ENCODE results near the gene CCDC9B. TPM values are rescaled to one million over a fixed set of nuclear protein-coding genes. Genes with fewer than 3 reads are reported as not detected.

Gene CCDC9B
- total RNA-seq, 2 experiments from 2014 or later: 1.4 to 2.3 TPM

- Mint-ChIP-seq H3K27ac (no peak within 1 kb of the TSS), H3K9me3 (no peaks in the 10 kb centered on the region), H3K4me1 (ENCODE audit: low read depth) (no peaks in the 10 kb centered on the region), H3K27me3 (peaks cover 24% of the 10 kb centered on the region), H3K4me3 (peak within 1 kb of the TSS; percentile 58), H3K36me3 (ENCODE audit: low read depth) (no peaks in the 10 kb centered on the region)
- no peak for TF ChIP-seq CTCF (IDR thresholded peaks at IDR 0.05)
- intact Hi-C loops (cut with micrococcal nuclease): no loop called here
- ChIA-PET CTCF (interaction anchor here (0.6 to 4.0 kb wide), 10 partner anchors 9 to 244 kb away, joined by 3 to 44 read pairs (median 4); partner anchors contain the start of genes PLCB2 and SRP14), POLR2A (interaction anchor here (0.6 to 1.9 kb wide), 3 partner anchors 8 to 26 kb away, joined by 3 to 5 read pairs (median 4); no protein-coding TSS in a partner anchor)
- peak; percentile 64 for ATAC-seq
- DNase-seq: peak; percentile 45
Observed at GRCh38 chr15:40282869-40283614, 57.7 kb downstream of the CCDC9B start, which contains the start of gene ANKRD63. Gene ANKRD63, minus strand, starts transcription at chr15:40283064. Its CDS starts 478 bp downstream, at chr15:40282586.

GRCh38 chr15:40282147-40282868 is 58.4 kb downstream of the CCDC9B start:
- TF ChIP-seq CTCF (IDR thresholded peaks at IDR 0.05): peak; percentile 66
- H3K36me3 Mint-ChIP-seq (ENCODE audit: low read depth): no peaks in the 10 kb centered on the region
- H3K4me3 Mint-ChIP-seq: peak overlapping the region; percentile 58
- no peaks in the 10 kb centered on the region for H3K9me3 Mint-ChIP-seq
- no peaks in the 10 kb centered on the region for H3K4me1 Mint-ChIP-seq (ENCODE audit: low read depth)
- ChIA-PET CTCF (interaction anchor here (0.7 to 4.0 kb wide), 8 partner anchors 8 to 65 kb away, joined by 3 to 44 read pairs (median 4); partner anchors contain the start of gene PLCB2), POLR2A (interaction anchor here (1.9 kb wide), 1 partner anchor 25 kb away, joined by 5 read pairs; no protein-coding TSS in a partner anchor)
- no peak overlapping the region for H3K27ac Mint-ChIP-seq
- DNase-seq (peak; percentile 62), ATAC-seq (peak; percentile 71)
- intact Hi-C loops (cut with micrococcal nuclease): no loop called here
- H3K27me3 Mint-ChIP-seq: peaks cover 25% of the 10 kb centered on the region

GRCh38 chr15:40281801-40282146 is 59.0 kb downstream of the CCDC9B start:
- no peaks in the 10 kb centered on the region for H3K9me3 Mint-ChIP-seq
- H3K27ac Mint-ChIP-seq: no peak overlapping the region
- CTCF ChIA-PET: interaction anchor here (0.7 to 3.4 kb wide), 5 partner anchors 12 to 56 kb away, joined by 3 to 40 read pairs (median 5); partner anchors contain the start of gene PLCB2
- no peak for DNase-seq
- H3K27me3 Mint-ChIP-seq: peaks cover 26% of the 10 kb centered on the region
- no peak for ATAC-seq
- no peaks in the 10 kb centered on the region for H3K4me1 Mint-ChIP-seq (ENCODE audit: low read depth)
- POLR2A ChIA-PET: no interaction called here
- intact Hi-C loops (cut with micrococcal nuclease): no loop called here
- TF ChIP-seq CTCF (IDR thresholded peaks at IDR 0.05): no peak
- no peaks in the 10 kb centered on the region for H3K36me3 Mint-ChIP-seq (ENCODE audit: low read depth)
- no peak overlapping the region for H3K4me3 Mint-ChIP-seq

Other genes with a start within 250 kb of the CCDC9B start
- gene BMF, start 232.1 kb downstream of the CCDC9B start, total RNA-seq: 1 to 10 TPM; 4.2 to 4.3 TPM
- 10 to 100 TPM; 79.6 to 82.5 TPM for gene BUB1B, start 179.9 kb downstream of the CCDC9B start, total RNA-seq
- under 1 TPM; 0.67 to 0.83 TPM for gene PAK6, start 101.9 kb downstream of the CCDC9B start, total RNA-seq
- not detected for gene ANKRD63, start 57.9 kb downstream of the CCDC9B start, total RNA-seq
- 10 to 100 TPM; 44.6 to 58.8 TPM for gene PLCB2, start 33.0 kb downstream of the CCDC9B start, total RNA-seq
- 10 to 100 TPM; 15.0 to 16.9 TPM for gene INAFM2, start 17.2 kb downstream of the CCDC9B start, total RNA-seq
- gene PHGR1, start 10.1 kb upstream of the CCDC9B start, total RNA-seq: not detected
- gene DISP2, start 17.3 kb upstream of the CCDC9B start, total RNA-seq: under 1 TPM; 0.09 to 0.20 TPM
- 10 to 100 TPM; 54.2 to 55.0 TPM for gene KNSTRN, start 41.8 kb upstream of the CCDC9B start, total RNA-seq
- 10 to 100 TPM; 56.9 to 65.0 TPM for gene IVD, start 64.9 kb upstream of the CCDC9B start, total RNA-seq
- gene BAHD1, start 100.0 kb upstream of the CCDC9B start, total RNA-seq: 10 to 100 TPM; 14.7 to 17.6 TPM
- gene CHST14, start 130.0 kb upstream of the CCDC9B start, total RNA-seq: 1 to 10 TPM; 4.3 to 5.1 TPM
- 10 to 100 TPM; 21.3 to 22.0 TPM for gene CCDC32, start 224.1 kb upstream of the CCDC9B start, total RNA-seq
- 10 to 100 TPM; 17.2 to 19.0 TPM for gene RPUSD2, start 228.4 kb upstream of the CCDC9B start, total RNA-seq

All from activated CD8-positive, alpha-beta T cell treated with anti-CD3 and anti-CD28 coated beads for 36 hours (primary cell).